Measurements from ENCODE around the gene TBKBP1. TPM values are rescaled to one million over a fixed set of nuclear protein-coding genes. Genes with fewer than 3 reads are reported as not detected.

Gene TBKBP1
- total RNA-seq, 1 experiment from 2014 or later: 3.8 TPM

- no peak for DNase-seq (ENCODE audit: low read depth)
Measured at GRCh38 chr17:47713980-47714700, 20.2 kb downstream of the TBKBP1 start.

GRCh38 chr17:47714773-47715396 lies 20.9 kb downstream of the TBKBP1 start:
- no peak for DNase-seq (ENCODE audit: low read depth)

GRCh38 chr17:47715669-47716325 lies 21.8 kb downstream of the TBKBP1 start:
- DNase-seq (ENCODE audit: low read depth): no peak

GRCh38 chr17:47716375-47716774 lies 22.4 kb downstream of the TBKBP1 start:
- DNase-seq (ENCODE audit: low read depth): no peak

GRCh38 chr17:47717261-47717697 lies 23.3 kb downstream of the TBKBP1 start:
- DNase-seq (ENCODE audit: low read depth): no peak

- no peak for DNase-seq (ENCODE audit: low read depth)
Measured at GRCh38 chr17:47717979-47718621, 24.1 kb downstream of the TBKBP1 start.

- DNase-seq (ENCODE audit: low read depth): no peak
Measured at GRCh38 chr17:47718634-47719405, 24.9 kb downstream of the TBKBP1 start.

- DNase-seq (ENCODE audit: low read depth): peak; percentile 85
Measured at GRCh38 chr17:47719411-47720152, 25.6 kb downstream of the TBKBP1 start.

GRCh38 chr17:47720196-47720595 lies 26.2 kb downstream of the TBKBP1 start:
- DNase-seq (ENCODE audit: low read depth): no peak

GRCh38 chr17:47720754-47721533 lies 27.0 kb downstream of the TBKBP1 start:
- DNase-seq (ENCODE audit: low read depth): peak; percentile 36

- DNase-seq (ENCODE audit: low read depth): no peak
Measured at GRCh38 chr17:47721725-47722124, 27.8 kb downstream of the TBKBP1 start.

- no peak for DNase-seq (ENCODE audit: low read depth)
Measured at GRCh38 chr17:47724705-47725104, 30.7 kb downstream of the TBKBP1 start.

GRCh38 chr17:47725446-47726111 lies 31.6 kb downstream of the TBKBP1 start:
- DNase-seq (ENCODE audit: low read depth): no peak

- no peak for DNase-seq (ENCODE audit: low read depth)
Measured at GRCh38 chr17:47726796-47727703, 33.1 kb downstream of the TBKBP1 start.

GRCh38 chr17:47727704-47728036 lies 33.7 kb downstream of the TBKBP1 start:
- no peak for DNase-seq (ENCODE audit: low read depth)

GRCh38 chr17:47728214-47728877 lies 34.4 kb downstream of the TBKBP1 start:
- no peak for DNase-seq (ENCODE audit: low read depth)

- no peak for DNase-seq (ENCODE audit: low read depth)
Measured at GRCh38 chr17:47729476-47729875, 35.5 kb downstream of the TBKBP1 start.

GRCh38 chr17:47730681-47731080 lies 36.7 kb downstream of the TBKBP1 start:
- no peak for DNase-seq (ENCODE audit: low read depth)
